HepG2 (cell line): ENCODE measurements around the gene SBNO2. TPM values are rescaled to one million over a fixed set of nuclear protein-coding genes. Genes with fewer than 3 reads are reported as not detected.

Source experiments
- ATAC-seq: fragments of 200-7000 bp; cut with Tn5 transposase; 3 replicates; pipeline ENCODE4 v1.9.1; 2020; ENCODE audit warnings: mild to moderate bottlenecking, moderate library complexity
- BruUV-seq: library from RNA; stranded (reverse); fragments of 400-500 nt; replicated peaks from 2 replicates; lab custom pipeline; 2021; lab: Mats Ljungman, UMichigan
- CTCF ChIA-PET: fragments of 300-600 bp; formaldehyde crosslinking; extraction: SDS; loops from one replicate; lab custom pipeline; 2021; ENCODE audit warnings: low total read pairs, inconsistent platforms, low intra/inter-chr PET ratio; lab: Yijun Ruan, JAX
- POLR2A ChIA-PET: fragments of 350-600 bp; sonication (Branson Sonifier 250); formaldehyde crosslinking; loops from one replicate; lab custom pipeline; 2020; ENCODE audit warnings: antibody characterized with exemption, inconsistent platforms; lab: Yijun Ruan, JAX
- DNase-seq: peaks from one replicate; pipeline ENCODE4 v3.0.0-alpha.2; 2015; ENCODE audit warnings: low spot score
- FAIRE-seq: peaks from 3 replicates; lab custom pipeline; 2011; peaks lifted over from hg19 to GRCh38; lab: Jason Lieb, UNC
- H2AFZ ChIP-seq: one replicate; pipeline ENCODE4 v1.6.1; 2011; ENCODE audit warnings: low read length, inconsistent platforms
- H3K27ac ChIP-seq: fragments of 300-600 bp; 3 replicates; pipeline ENCODE4 v1.8.0; 2011; ENCODE audit warnings: mixed run types, mild to moderate bottlenecking, mixed read lengths, low read length, inconsistent platforms; ENCODE audit not compliant: insufficient read depth; ENCODE audit errors: extremely low read length
- H3K27me3 ChIP-seq, 2 experiments: fragments of 200-600 bp in 1 of 2; 2 replicates in 1 of 2; 3 replicates in 1 of 2; pipeline versions ENCODE4 v1.6.0 to v1.8.0; 2011; ENCODE audit warnings: low read length in 2 of 2, mild to moderate bottlenecking in 2 of 2, moderate library complexity in 2 of 2, inconsistent platforms in 1 of 2; ENCODE audit not compliant: insufficient read depth in 2 of 2, control insufficient read depth in 1 of 2
- H3K36me3 ChIP-seq, 2 experiments: fragments of 200-600 bp in 1 of 2; replicated peaks in 1 of 2; 2 replicates in 1 of 2; 3 replicates in 1 of 2; pipeline versions ENCODE4 v1.5.1 to v1.8.0; 2011; ENCODE audit warnings: low read length in 2 of 2, inconsistent platforms in 1 of 2; ENCODE audit not compliant: insufficient read depth in 2 of 2, control insufficient read depth in 1 of 2
- H3K4me1 ChIP-seq: 2 replicates; pipeline ENCODE4 v1.5.1; 2012; ENCODE audit warnings: low read length, inconsistent platforms; ENCODE audit not compliant: insufficient read depth
- H3K4me2 ChIP-seq: 2 replicates; pipeline ENCODE4 v1.6.0; 2011; ENCODE audit warnings: low read depth, low read length, inconsistent platforms
- H3K4me3 ChIP-seq, 3 experiments: fragments of 200-600 bp in 1 of 3; sonication (generic), shearing (Covaris generic) in 1 of 3; replicated peaks in 1 of 3; 2 replicates each; pipeline ENCODE4 v1.5.1; 2011 to 2016; ENCODE audit warnings: low read length in 3 of 3, inconsistent platforms in 2 of 3, low read depth in 2 of 3, mild to moderate bottlenecking in 2 of 3, control low read depth in 1 of 3, mixed read lengths in 1 of 3; ENCODE audit not compliant: insufficient read depth in 1 of 3
- H3K79me2 ChIP-seq: one replicate; pipeline ENCODE4 v1.6.1; 2011; ENCODE audit warnings: low read length, inconsistent platforms; ENCODE audit not compliant: insufficient read depth
- H3K9ac ChIP-seq: 2 replicates; pipeline ENCODE4 v1.6.0; 2011; ENCODE audit warnings: mild to moderate bottlenecking, low read depth, low read length, inconsistent platforms; ENCODE audit not compliant: insufficient read depth
- H3K9me3 ChIP-seq: 2 replicates; pipeline ENCODE4 v1.5.1; 2012; ENCODE audit warnings: mild to moderate bottlenecking, low read length
- H4K20me1 ChIP-seq: 2 replicates; pipeline ENCODE4 v1.6.0; 2011; ENCODE audit warnings: inconsistent platforms, mild to moderate bottlenecking, low read length, moderate library complexity; ENCODE audit not compliant: insufficient read depth
- HNF4A ChIP-seq: sonication (generic); formaldehyde crosslinking; IDR thresholded peaks from 2 replicates; pipeline ENCODE4 v1.4.0; 2020; ENCODE audit warnings: missing genetic modification reagents
- HOXD1 ChIP-seq: sonication (generic); formaldehyde crosslinking; IDR thresholded peaks from 2 replicates; pipeline ENCODE4 v1.5.0; 2020; ENCODE audit warnings: missing genetic modification reagents
- NCOA2 ChIP-seq: sonication (generic); formaldehyde crosslinking; IDR thresholded peaks from 2 replicates; pipeline ENCODE4 v1.8.0; 2022; ENCODE audit warnings: inconsistent platforms
- RBM22 ChIP-seq: fragments of 200-400 bp; formaldehyde crosslinking; optimal IDR thresholded peaks from 2 replicates; pipeline ENCODE3; 2017; ENCODE audit warnings: mild to moderate bottlenecking, low read length, moderate library complexity
- THYN1 ChIP-seq: sonication (generic); formaldehyde crosslinking; IDR thresholded peaks from 2 replicates; pipeline ENCODE4 v1.8.1; 2023; ENCODE audit warnings: low read depth, mild to moderate bottlenecking, moderate library complexity, missing genetic modification reagents, borderline replicate concordance
- ZNF558 ChIP-seq: sonication (generic); formaldehyde crosslinking; IDR thresholded peaks from 2 replicates; pipeline ENCODE4 v1.9.0; 2022; ENCODE audit warnings: mild to moderate bottlenecking, missing genetic modification reagents, borderline replicate concordance
- ZNF737 ChIP-seq: sonication (generic); formaldehyde crosslinking; IDR thresholded peaks from 2 replicates; pipeline ENCODE4 v1.5.0; 2020; ENCODE audit warnings: missing genetic modification reagents, mild to moderate bottlenecking, borderline replicate concordance
- WGBS: methylation state at CpG from one replicate; pipeline ENCODE4 v1.1.6; 2017; ENCODE audit warnings: low lambda C conversion rate; 5-methylcytosine and 5-hydroxymethylcytosine counted together
- in situ Hi-C: cut with HindIII; loops from 2 replicates; pipeline ENCODE4 v1.10.0; 2017; ENCODE audit warnings: low pct_unique_long_range_greater_than_20kb; ENCODE audit not compliant: extremely low pct_ligation_motif_present
- intact Hi-C: fragments of 100-400 bp; cut with micrococcal nuclease; formaldehyde crosslinking; loops from one replicate; pipeline ENCODE4 v1.10.0; 2022; ENCODE audit not compliant: unreplicated experiment
- polyA plus RNA-seq, 8 experiments: library from polyadenylated mRNA; depleted of rRNA in 3 of 8; stranded (reverse) in 7 of 8; unstranded in 1 of 8; fragments of >200 nt; fragmentation: Illumina TruSeq in 4 of 8; extraction: Trizol in 4 of 8; gene quantifications; 2 replicates each; pipeline versions ENCODE4 v1.2.1 to v1.2.3, GENCODE V29; 2011 to 2016; ENCODE audit warnings: low read depth in 4 of 8, missing spikeins in 1 of 8, mixed read lengths in 1 of 8; ENCODE audit not compliant: insufficient read depth in 1 of 8
- total RNA-seq, 5 experiments: library from RNA; depleted of rRNA; stranded (reverse); fragments of >200 nt; fragmentation: Illumina TruSeq; extraction: Trizol; gene quantifications; 2 replicates each; pipeline ENCODE4 v1.2.3, GENCODE V29; 2016; ENCODE audit warnings: low read depth in 1 of 5
- TF ChIP-seq, protein P1 (sequence below): sonication (generic); formaldehyde crosslinking; IDR thresholded peaks from 2 replicates; pipeline ENCODE4 v1.4.0; 2020; ENCODE audit warnings: mild to moderate bottlenecking, missing genetic modification reagents

The SBNO2 gene
- total and polyA plus RNA-seq, 2 of the 13 experiments (the other 11 are each of a cell fraction or from before 2014, with no cell fraction given), result 8.6 to 10.4 TPM

DNA sequence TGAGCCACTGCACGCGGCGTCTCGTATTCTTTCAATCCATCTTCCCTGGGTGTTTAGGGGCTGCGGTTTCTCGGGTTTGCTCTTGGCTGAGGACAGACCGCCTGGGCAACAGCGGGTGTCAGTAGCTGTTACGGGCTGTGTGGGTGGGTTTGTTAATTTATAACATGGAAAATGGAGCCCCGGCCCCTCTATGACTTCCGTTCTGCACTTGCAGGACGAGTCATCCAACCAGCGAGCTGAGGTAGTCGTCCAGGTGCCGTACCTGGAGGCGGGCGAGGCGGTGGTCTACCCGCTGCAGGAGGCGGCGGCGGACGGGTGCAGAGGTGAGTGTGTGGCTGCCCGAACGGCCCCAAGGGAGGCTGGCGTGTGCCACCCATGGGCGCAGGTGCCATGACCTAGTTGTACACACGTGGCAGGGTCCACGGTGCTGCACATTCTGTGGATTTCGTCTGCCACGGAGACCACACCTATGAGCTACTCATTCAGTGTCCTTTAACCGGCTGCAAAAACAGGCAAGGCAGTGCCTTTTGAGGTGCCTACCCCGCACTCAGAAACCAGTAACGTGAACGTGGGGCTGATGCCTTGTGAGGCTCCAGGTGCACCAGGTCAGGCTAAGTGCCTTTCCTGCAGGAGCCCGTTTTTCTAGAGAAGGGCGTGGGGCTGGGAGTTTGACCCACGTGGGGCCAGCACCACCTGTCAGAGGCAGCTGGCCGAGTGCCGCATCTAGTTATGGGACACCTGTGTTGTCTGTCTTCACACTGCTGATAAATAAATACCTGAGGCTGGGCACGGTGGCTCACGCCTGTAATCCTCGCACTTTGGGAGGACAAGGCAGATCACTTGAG, 89.8 kb downstream of the SBNO2 start (continued):
- TF ChIP-seq RBM22, result peak; percentile 63

DNA sequence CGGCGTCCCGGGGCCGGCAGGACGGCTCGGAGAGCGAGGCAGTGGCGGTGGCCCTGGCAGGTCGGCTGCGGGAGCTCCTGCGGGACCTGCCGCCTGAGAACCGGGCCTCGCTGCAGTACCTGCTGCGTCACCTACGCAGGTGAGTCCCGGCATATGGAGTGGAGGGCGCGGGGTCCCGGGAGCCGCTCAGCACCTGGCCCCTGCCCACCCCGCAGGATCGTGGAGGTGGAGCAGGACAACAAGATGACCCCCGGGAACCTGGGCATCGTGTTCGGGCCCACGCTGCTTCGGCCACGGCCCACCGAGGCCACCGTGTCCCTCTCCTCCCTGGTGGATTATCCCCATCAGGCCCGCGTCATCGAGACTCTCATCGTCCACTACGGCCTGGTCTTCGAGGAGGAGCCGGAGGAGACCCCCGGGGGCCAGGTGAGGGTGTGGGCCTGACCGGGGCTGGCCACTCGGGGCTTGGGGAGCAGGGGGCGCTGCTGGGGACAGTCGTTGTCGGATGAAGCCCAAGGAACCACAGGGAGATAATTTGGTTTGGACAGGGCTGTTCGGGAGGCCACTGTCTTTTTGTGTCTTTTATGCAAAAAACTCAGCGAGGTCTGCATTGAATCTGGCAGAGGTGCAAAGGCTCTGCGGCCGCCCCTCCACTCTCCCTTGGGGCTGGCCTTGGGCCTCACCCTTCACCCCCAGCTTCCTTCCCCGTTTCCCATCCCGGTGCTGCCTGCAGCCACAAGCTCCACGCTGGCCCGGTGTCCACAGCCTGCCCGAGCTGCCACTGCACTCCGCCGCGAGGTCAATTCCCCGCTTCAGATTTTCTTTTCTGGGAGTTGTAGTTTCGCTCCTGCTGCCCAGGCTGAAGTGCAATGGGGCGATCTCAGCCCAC, 90.9 kb downstream of the SBNO2 start:
- no peak overlapping the region for H3K27ac ChIP-seq
- BruUV-seq, result no TSS peak
- in situ Hi-C loops, result no loop called here
- H3K9ac ChIP-seq, result no peak overlapping the region
- H3K79me2 ChIP-seq, result no peaks in the 10 kb centered on the region
- no peaks in the 10 kb centered on the region for H4K20me1 ChIP-seq
- ATAC-seq, result no peak; the same call in 1 of the 3 replicates
- peaks cover 9% of the 10 kb centered on the region for H3K4me1 ChIP-seq
- WGBS, result 98% methylated on average over 39 of the region's 59 CpGs
- no peaks in the 10 kb centered on the region for H3K27me3 ChIP-seq
- H3K36me3 ChIP-seq, result peaks cover 7% of the 10 kb centered on the region in 2 experiments; a peak in 4 of 5 replicates
- POLR2A ChIA-PET, result interaction anchor here (0.9 kb wide), 1 partner anchor 11 kb away, joined by 4 read pairs; no protein-coding TSS in a partner anchor
- TF ChIP-seq HOXD1 (CRISPR knock-in tag) (no peak), HNF4A (CRISPR knock-in tag) (no peak), ZNF737 (no peak), NCOA2 (no peak), THYN1 (CRISPR knock-in tag) (no peak), ZNF558 (CRISPR knock-in tag) (no peak)
- TF ChIP-seq, protein P1, sequence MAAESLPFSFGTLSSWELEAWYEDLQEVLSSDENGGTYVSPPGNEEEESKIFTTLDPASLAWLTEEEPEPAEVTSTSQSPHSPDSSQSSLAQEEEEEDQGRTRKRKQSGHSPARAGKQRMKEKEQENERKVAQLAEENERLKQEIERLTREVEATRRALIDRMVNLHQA (CRISPR knock-in tag), result no peak
- no peak overlapping the region for H3K4me2 ChIP-seq
- CTCF ChIA-PET, result no interaction called here
- FAIRE-seq, result no peak
- no peak for DNase-seq
- H3K4me3 ChIP-seq, result no peak overlapping the region
- no peaks in the 10 kb centered on the region for H3K9me3 ChIP-seq
- intact Hi-C loops, result no loop called here
- H2AFZ ChIP-seq, result no peak overlapping the region
